ENCODE results near the gene LHFPL3. TPM values are rescaled to one million over a fixed set of nuclear protein-coding genes. Genes with fewer than 3 reads are reported as not detected.

LHFPL3 gene
- total and polyA plus RNA-seq, 9 of the 15 experiments (the other 6 are each of a cell fraction or from before 2014, with no cell fraction given): 0.21 to 0.52 TPM; not detected in 7

DNA sequence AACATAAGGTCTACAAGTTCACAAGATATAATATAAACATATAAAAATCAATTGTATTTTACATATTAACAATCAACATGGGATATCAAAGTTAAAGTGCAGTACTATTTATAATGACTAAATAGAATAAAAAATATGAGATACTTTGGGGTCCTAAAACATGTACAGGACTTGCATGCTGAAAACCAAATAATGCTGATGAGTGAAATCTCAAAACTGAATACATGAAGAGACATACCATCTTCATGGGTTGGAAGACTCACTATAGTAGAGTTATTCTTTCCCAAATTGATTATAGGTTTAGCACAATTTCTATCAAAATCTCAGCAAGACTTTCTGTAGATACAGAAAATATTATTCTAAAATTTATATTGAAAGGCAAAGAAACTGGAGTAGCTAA lies 181.5 kb downstream of the LHFPL3 start:
- FAIRE-seq (no peak), ATAC-seq (no peak), DNase-seq (ENCODE audit: extremely low read depth in 1 of 4, low spot score in 3 of 4) (no peak)
- Histone ChIP-seq H3K9ac (ENCODE audit: insufficient read depth in 1 of 2, low read depth in 2 of 2, low read length in 2 of 2) (no peak overlapping the region), H3K36me3 (ENCODE audit: control insufficient read depth, insufficient read depth, low read length) (no peaks in the 10 kb centered on the region), H3K4me1 (replicated peaks in 1 of 2; ENCODE audit: control insufficient read depth in 2 of 2, insufficient read depth in 2 of 2, low read length in 2 of 2) (no peaks in the 10 kb centered on the region), H3K79me2 (ENCODE audit: control insufficient read depth, insufficient read depth, low read length) (no peaks in the 10 kb centered on the region), H3K4me2 (ENCODE audit: insufficient read depth, low read length) (no peak overlapping the region), H2AFZ (ENCODE audit: low read depth, low read length) (no peak overlapping the region), H3K27me3 (ENCODE audit: control insufficient read depth in 2 of 2, insufficient read depth in 2 of 2, low read length in 2 of 2) (no peaks in the 10 kb centered on the region), H3K9me1 (ENCODE audit: control insufficient read depth, insufficient read depth, low read length) (no peaks in the 10 kb centered on the region), H4K20me1 (replicated peaks; ENCODE audit: control insufficient read depth, insufficient read depth, low read length) (no peaks in the 10 kb centered on the region), H3K9me3 (replicated peaks; ENCODE audit: control insufficient read depth, insufficient read depth, low read depth, low read length) (no peaks in the 10 kb centered on the region), H3K27ac (ENCODE audit: extremely low read depth, low read depth, low read length) (no peak overlapping the region), H3K4me3 (no peak overlapping the region)
- intact Hi-C loops (cut with micrococcal nuclease): no loop called here
- TF ChIP-seq ZNF316 (IDR thresholded peaks at IDR 0.05) (peak; percentile 53; the same call in 1 of the 2 replicates), C11orf30 (IDR thresholded peaks at IDR 0.05; ENCODE audit: low read depth) (peak; percentile 9; the same call in 1 of the 2 replicates), FOXA3 (CRISPR knock-in tag; conservative IDR thresholded peaks at IDR 0.05 in 1 of 2, IDR thresholded peaks at IDR 0.05 in 1 of 2) (no peak), MAFF (IDR thresholded peaks at IDR 0.05; ENCODE audit: low read length) (0 out of 2 replicates have a peak, but pooled peaks have one; percentile 4)
- POLR2A ChIA-PET: interaction anchor here (0.6 to 1.0 kb wide), 2 partner anchors 9 to 22 kb away, joined by 3 read pairs; no protein-coding TSS in a partner anchor
- BruUV-seq (replicated peaks): no TSS peak
- in situ Hi-C loops (cut with MboI): no loop called here
- CTCF ChIA-PET (ENCODE audit: low intra/inter-chr PET ratio): no interaction called here

DNA sequence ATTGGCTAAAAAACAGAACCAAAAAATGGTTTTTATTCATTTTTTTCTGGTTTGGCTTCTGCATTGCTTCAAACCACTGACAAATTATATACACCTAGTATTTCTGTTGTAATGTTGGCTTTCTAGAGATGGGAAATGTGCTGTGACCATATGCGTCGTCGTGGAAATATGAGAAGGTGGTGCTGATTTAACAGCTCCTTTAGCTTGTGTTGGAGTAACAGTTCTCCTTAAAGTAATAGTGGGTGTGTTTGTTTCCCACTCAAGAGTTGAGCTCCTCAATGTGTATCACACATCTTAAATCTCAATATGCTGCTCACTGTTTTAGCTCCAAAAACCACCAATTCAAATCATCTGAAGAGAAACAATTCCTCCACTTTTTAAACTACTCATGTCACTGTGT lies 196.4 kb downstream of the LHFPL3 start:
- H3K4me1 ChIP-seq (replicated peaks in 1 of 2; ENCODE audit: control insufficient read depth in 2 of 2, insufficient read depth in 2 of 2, low read length in 2 of 2): no peaks in the 10 kb centered on the region
- POLR2A ChIA-PET: no interaction called here
- no peaks in the 10 kb centered on the region for H3K27me3 ChIP-seq (ENCODE audit: control insufficient read depth in 2 of 2, insufficient read depth in 2 of 2, low read length in 2 of 2)
- CTCF ChIA-PET (ENCODE audit: low intra/inter-chr PET ratio): no interaction called here
- 0% methylated on average over 3 of the region's 3 CpGs for WGBS (ENCODE audit: insufficient coverage, low coverage, missing lambda C conversion rate)
- DNase-seq (ENCODE audit: extremely low read depth in 1 of 4, low spot score in 3 of 4) (no peak), ATAC-seq (no peak), FAIRE-seq (no peak)
- in situ Hi-C loops (cut with MboI) (no loop called here), intact Hi-C loops (cut with micrococcal nuclease) (no loop called here)
- H4K20me1 ChIP-seq (replicated peaks; ENCODE audit: control insufficient read depth, insufficient read depth, low read length): no peaks in the 10 kb centered on the region
- no peak overlapping the region for H2AFZ ChIP-seq (ENCODE audit: low read depth, low read length)
- H3K9ac ChIP-seq (ENCODE audit: insufficient read depth in 1 of 2, low read depth in 2 of 2, low read length in 2 of 2): no peak overlapping the region
- no peaks in the 10 kb centered on the region for H3K9me1 ChIP-seq (ENCODE audit: control insufficient read depth, insufficient read depth, low read length)
- H3K9me3 ChIP-seq (replicated peaks; ENCODE audit: control insufficient read depth, insufficient read depth, low read depth, low read length): no peaks in the 10 kb centered on the region
- no peak overlapping the region for H3K4me2 ChIP-seq (ENCODE audit: insufficient read depth, low read length)
- no peak overlapping the region for H3K27ac ChIP-seq (ENCODE audit: extremely low read depth, low read depth, low read length)
- H3K4me3 ChIP-seq: no peak overlapping the region
- no TSS peak for BruUV-seq (replicated peaks)
- H3K79me2 ChIP-seq (ENCODE audit: control insufficient read depth, insufficient read depth, low read length): no peaks in the 10 kb centered on the region
- H3K36me3 ChIP-seq (ENCODE audit: control insufficient read depth, insufficient read depth, low read length): no peaks in the 10 kb centered on the region
- TF ChIP-seq ILF3 (IDR thresholded peaks at IDR 0.05; ENCODE audit: borderline replicate concordance) (no peak), GATAD2B (IDR thresholded peaks at IDR 0.05; ENCODE audit: borderline replicate concordance) (no peak), TSC22D4 (tag; IDR thresholded peaks at IDR 0.05) (no peak), MAFF (IDR thresholded peaks at IDR 0.05; ENCODE audit: low read length) (no peak), WHSC1 (IDR thresholded peaks at IDR 0.05; ENCODE audit: low read length) (no peak), KHSRP (IDR thresholded peaks at IDR 0.05) (no peak)
- TF ChIP-seq, protein P1, sequence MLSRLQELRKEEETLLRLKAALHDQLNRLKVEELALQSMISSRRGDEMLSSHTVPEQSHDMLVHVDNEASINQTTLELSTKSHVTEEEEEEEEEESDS (CRISPR knock-in tag; IDR thresholded peaks at IDR 0.05): no peak
- TF ChIP-seq, protein P2, sequence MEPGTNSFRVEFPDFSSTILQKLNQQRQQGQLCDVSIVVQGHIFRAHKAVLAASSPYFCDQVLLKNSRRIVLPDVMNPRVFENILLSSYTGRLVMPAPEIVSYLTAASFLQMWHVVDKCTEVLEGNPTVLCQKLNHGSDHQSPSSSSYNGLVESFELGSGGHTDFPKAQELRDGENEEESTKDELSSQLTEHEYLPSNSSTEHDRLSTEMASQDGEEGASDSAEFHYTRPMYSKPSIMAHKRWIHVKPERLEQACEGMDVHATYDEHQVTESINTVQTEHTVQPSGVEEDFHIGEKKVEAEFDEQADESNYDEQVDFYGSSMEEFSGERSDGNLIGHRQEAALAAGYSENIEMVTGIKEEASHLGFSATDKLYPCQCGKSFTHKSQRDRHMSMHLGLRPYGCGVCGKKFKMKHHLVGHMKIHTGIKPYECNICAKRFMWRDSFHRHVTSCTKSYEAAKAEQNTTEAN (CRISPR knock-in tag; IDR thresholded peaks at IDR 0.05): no peak

Measured in K562 (cell line).